OCI-LY1 (cell line): ENCODE results near the gene CARD6.

Source experiments
- CTCF ChIP-seq: fragments of 200-600 bp; sonication (generic), shearing (Covaris generic); IDR thresholded peaks from 2 replicates; pipeline ENCODE4 v1.5.1; 2017; ENCODE audit warnings: mild to moderate bottlenecking, antibody characterized with exemption, low read length, moderate library complexity, mixed read lengths
- EZH2 ChIP-seq: fragments of 200-600 bp; sonication (generic), shearing (Covaris generic); IDR thresholded peaks from 2 replicates; pipeline ENCODE4 v1.8.0; 2017; ENCODE audit warnings: borderline replicate concordance, mixed run types, mild to moderate bottlenecking, antibody characterized with exemption, low read length, moderate library complexity, mixed read lengths

GRCh38 chr5:40879163-40879942, 38.2 kb downstream of the CARD6 start:
- TF ChIP-seq CTCF (peak; percentile 67), EZH2 (no peak)
